B cell (primary cell): Measurements from ENCODE around the gene TP53I13. TPM values are rescaled to one million over a fixed set of nuclear protein-coding genes. Genes with fewer than 3 reads are reported as not detected.

Experiments
- ATAC-seq: fragments of 200-7000 bp; cut with Tn5 transposase; one replicate; pipeline ENCODE4 v1.10.0; 2021; ENCODE audit warnings: low read depth, mild to moderate bottlenecking, moderate number of reproducible peaks, moderate library complexity
- CTCF ChIA-PET: fragments of 350-600 bp; sonication (Branson Sonifier 250); formaldehyde crosslinking; loops from one replicate; lab custom pipeline; 2021; ENCODE audit warnings: antibody characterized with exemption, inconsistent platforms; lab: Charles Lee
- POLR2A ChIA-PET: fragments of 350-600 bp; sonication (Branson Sonifier 250); formaldehyde crosslinking; loops from one replicate; lab custom pipeline; 2021; ENCODE audit warnings: antibody characterized with exemption; lab: Charles Lee
- DNase-seq: peaks from one replicate; pipeline ENCODE4 v3.0.0; 2013
- H2AFZ ChIP-seq: 2 replicates; pipeline ENCODE4 v1.6.1; 2012; ENCODE audit warnings: mild to moderate bottlenecking, low read depth, low read length; ENCODE audit not compliant: insufficient read depth, poor library complexity, severe bottlenecking
- H3K27ac ChIP-seq, 2 donors: 1 replicate in 1 of 2; 2 replicates in 1 of 2; pipeline ENCODE4 v1.5.1; 2012 to 2013; ENCODE audit warnings: low read length in 2 of 2, mild to moderate bottlenecking in 2 of 2, moderate library complexity in 1 of 2
- H3K27me3 ChIP-seq, 4 experiments: fragments of 200-600 bp in 1 of 4; sonication (generic) in 1 of 4; replicated peaks in 1 of 4; 1 replicate in 2 of 4; 2 replicates in 2 of 4; pipeline versions ENCODE4 v1.6.1 to v1.7.0; 2013 to 2016; ENCODE audit warnings: low read length in 3 of 4, mild to moderate bottlenecking in 2 of 4, mixed read lengths in 1 of 4, moderate library complexity in 1 of 4; ENCODE audit not compliant: insufficient read depth in 4 of 4, control insufficient read depth in 3 of 4; ENCODE audit errors: control extremely low read depth in 1 of 4
- H3K36me3 ChIP-seq, 2 experiments: replicated peaks in 1 of 2; 1 replicate in 1 of 2; 2 replicates in 1 of 2; pipeline versions ENCODE4 v1.6.1 to v1.7.1; 2013; ENCODE audit warnings: low read length in 1 of 2; ENCODE audit not compliant: insufficient read depth in 2 of 2, control insufficient read depth in 1 of 2; ENCODE audit errors: control extremely low read depth in 1 of 2, extremely low read depth in 1 of 2
- H3K4me1 ChIP-seq, 2 donors: fragments of 200-600 bp in 1 of 2; sonication (generic) in 1 of 2; 1 replicate in 1 of 2; 2 replicates in 1 of 2; pipeline versions ENCODE4 v1.5.1 to v1.6.1; 2013 to 2017; ENCODE audit warnings: low read length in 2 of 2; ENCODE audit not compliant: control insufficient read depth in 2 of 2, insufficient read depth in 2 of 2
- H3K4me2 ChIP-seq: replicated peaks from 2 replicates; pipeline ENCODE3; 2012; ENCODE audit warnings: mild to moderate bottlenecking, low read depth, low read length; ENCODE audit not compliant: poor library complexity, severe bottlenecking
- H3K4me3 ChIP-seq, 5 experiments: fragments of 200-600 bp in 1 of 5; sonication (generic) in 1 of 5; 1 replicate in 3 of 5; 2 replicates in 2 of 5; pipeline versions ENCODE4 v1.5.1 to v1.7.0; 2011 to 2016; ENCODE audit warnings: low read length in 4 of 5, mild to moderate bottlenecking in 4 of 5, low read depth in 2 of 5, control low read depth in 1 of 5, moderate library complexity in 1 of 5; ENCODE audit not compliant: insufficient read depth in 1 of 5; ENCODE audit errors: control extremely low read depth in 1 of 5, extremely low read depth in 1 of 5
- H3K79me2 ChIP-seq: fragments of 200-600 bp; sonication (generic); one replicate; pipeline ENCODE4 v1.6.0; 2016; ENCODE audit warnings: low read length; ENCODE audit not compliant: control insufficient read depth, insufficient read depth
- H3K9ac ChIP-seq: fragments of 200-600 bp; sonication (generic); 2 replicates; pipeline ENCODE4 v1.6.1; 2017; ENCODE audit warnings: mild to moderate bottlenecking, low read length, moderate library complexity
- H3K9me3 ChIP-seq, 3 donors: one replicate each; pipeline versions ENCODE4 v1.6.1 to v1.7.1; 2013; ENCODE audit warnings: low read length in 2 of 3; ENCODE audit not compliant: control insufficient read depth in 2 of 3, insufficient read depth in 1 of 3; ENCODE audit errors: control extremely low read depth in 1 of 3
- H4K20me1 ChIP-seq: 2 replicates; pipeline ENCODE4 v1.6.0; 2012; ENCODE audit warnings: mild to moderate bottlenecking, low read length; ENCODE audit not compliant: insufficient read depth, control insufficient read depth, poor library complexity, severe bottlenecking
- H3K27ac Mint-ChIP-seq: one replicate; pipeline ENCODE4 v1.8.0; 2021; ENCODE audit warnings: mixed read lengths
- H3K27me3 Mint-ChIP-seq: one replicate; pipeline ENCODE4 v1.8.0; 2021; ENCODE audit warnings: mixed read lengths
- H3K4me1 Mint-ChIP-seq: one replicate; pipeline ENCODE4 v1.8.0; 2021; ENCODE audit warnings: mixed read lengths
- H3K4me3 Mint-ChIP-seq: one replicate; pipeline ENCODE4 v1.8.0; 2021; ENCODE audit warnings: mixed read lengths
- H3K9me3 Mint-ChIP-seq: one replicate; pipeline ENCODE4 v1.8.0; 2022; ENCODE audit warnings: mixed read lengths; ENCODE audit not compliant: insufficient read depth
- EZH2 ChIP-seq: IDR thresholded peaks from 2 replicates; pipeline ENCODE4 v1.6.1; 2012; ENCODE audit warnings: borderline replicate concordance, low read depth, mild to moderate bottlenecking, moderate library complexity, low read length; ENCODE audit not compliant: insufficient read depth, poor library complexity, severe bottlenecking
- WGBS: methylation state at CpG from one replicate; pipeline ENCODE4 v1.1.5; 2013; ENCODE audit warnings: missing lambda C conversion rate; ENCODE audit not compliant: insufficient coverage; 5-methylcytosine and 5-hydroxymethylcytosine counted together
- intact Hi-C: fragments of 100-400 bp; cut with micrococcal nuclease; formaldehyde crosslinking; loops from one replicate; pipeline ENCODE4 v1.10.0; 2022
- polyA plus RNA-seq: library from polyadenylated mRNA; depleted of rRNA; stranded (reverse); fragments of >200 nt; gene quantifications from 2 replicates; pipeline ENCODE4 v1.2.3, GENCODE V29; 2012
- total RNA-seq, 2 donors: library from RNA; stranded (reverse); fragments of 120-200 nt in 1 of 2; gene quantifications; 1 replicate in 1 of 2; 2 replicates in 1 of 2; pipeline versions ENCODE4 v1.2.3 to v1.2.4, GENCODE V29; 2013 to 2022
- TF ChIP-seq, protein P1 (sequence below): fragments of 200-600 bp; IDR thresholded peaks from one replicate; pipeline ENCODE4 v1.8.0; 2022; ENCODE audit warnings: antibody characterized with exemption, mild to moderate bottlenecking

The TP53I13 gene
- total and polyA plus RNA-seq, 2 donors (not counting 1 experiment from before 2014, with no cell fraction given): 224 to 287 TPM

GRCh38 chr17:29588562-29589411 is 20.3 kb downstream of the TP53I13 start:
- Histone ChIP-seq H3K36me3 (no peaks in the 10 kb centered on the region), H3K27me3 (peaks cover 0 to under 1% (median 0%) of the 10 kb centered on the region in 4 experiments), H3K9me3 (peaks cover 0 to 2% (median 0%) of the 10 kb centered on the region in 3 donors), H2AFZ (peak overlapping the region; percentile 76), H3K4me3 (peak overlapping the region; percentile 8 to 79 (median 69)), H3K79me2 (peaks cover 58% of the 10 kb centered on the region), H3K27ac (no peak overlapping the region), H3K4me2 (peak overlapping the region; percentile 82), H4K20me1 (peaks cover 37% of the 10 kb centered on the region), H3K9ac (peak overlapping the region; percentile 79), H3K4me1 (peaks cover 65 to 76% of the 10 kb centered on the region in 2 donors)
- ATAC-seq (peak; percentile 5), DNase-seq (peak; percentile 63)
- Mint-ChIP-seq H3K9me3 (no peaks in the 10 kb centered on the region), H3K27me3 (no peaks in the 10 kb centered on the region), H3K27ac (peak overlapping the region; percentile 75), H3K4me1 (peaks cover 73% of the 10 kb centered on the region), H3K4me3 (peak overlapping the region; percentile 91)
- intact Hi-C loops: loop anchor here (1.0 to 2.0 kb wide), 2 partner anchors 20 to 528 kb away; partner anchors contain the start of genes NSRP1 and TP53I13
- CTCF ChIA-PET: interaction anchor here (0.7 to 24.3 kb wide), 9 partner anchors 8 to 343 kb away, joined by 3 to 336 read pairs (median 4); no protein-coding TSS in a partner anchor
- TF ChIP-seq EZH2: no peak
- TF ChIP-seq, protein P1, sequence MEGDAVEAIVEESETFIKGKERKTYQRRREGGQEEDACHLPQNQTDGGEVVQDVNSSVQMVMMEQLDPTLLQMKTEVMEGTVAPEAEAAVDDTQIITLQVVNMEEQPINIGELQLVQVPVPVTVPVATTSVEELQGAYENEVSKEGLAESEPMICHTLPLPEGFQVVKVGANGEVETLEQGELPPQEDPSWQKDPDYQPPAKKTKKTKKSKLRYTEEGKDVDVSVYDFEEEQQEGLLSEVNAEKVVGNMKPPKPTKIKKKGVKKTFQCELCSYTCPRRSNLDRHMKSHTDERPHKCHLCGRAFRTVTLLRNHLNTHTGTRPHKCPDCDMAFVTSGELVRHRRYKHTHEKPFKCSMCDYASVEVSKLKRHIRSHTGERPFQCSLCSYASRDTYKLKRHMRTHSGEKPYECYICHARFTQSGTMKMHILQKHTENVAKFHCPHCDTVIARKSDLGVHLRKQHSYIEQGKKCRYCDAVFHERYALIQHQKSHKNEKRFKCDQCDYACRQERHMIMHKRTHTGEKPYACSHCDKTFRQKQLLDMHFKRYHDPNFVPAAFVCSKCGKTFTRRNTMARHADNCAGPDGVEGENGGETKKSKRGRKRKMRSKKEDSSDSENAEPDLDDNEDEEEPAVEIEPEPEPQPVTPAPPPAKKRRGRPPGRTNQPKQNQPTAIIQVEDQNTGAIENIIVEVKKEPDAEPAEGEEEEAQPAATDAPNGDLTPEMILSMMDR: no peak
- POLR2A ChIA-PET: interaction anchor here (0.8 to 1.1 kb wide), 3 partner anchors 9 to 173 kb away, joined by 3 read pairs; no protein-coding TSS in a partner anchor
- under 1% methylated on average over 72 of the region's 72 CpGs for WGBS
